SK-N-SH treated with all-trans-retinoic acid at 6 μM for 48 hours (cell line): Measurements from ENCODE around the gene DENND1A.

Experiments used
- ARNTL ChIP-seq: fragments of 450-650 bp; formaldehyde crosslinking; IDR thresholded peaks from 2 replicates; pipeline ENCODE4 v1.5.0; 2020; ENCODE audit warnings: low read depth, mild to moderate bottlenecking, moderate library complexity, borderline replicate concordance
- BACH2 ChIP-seq: fragments of 250-450 bp; sonication (Bioruptor Pico); IDR thresholded peaks from 2 replicates; pipeline ENCODE4 v1.9.0; 2021; ENCODE audit warnings: mild to moderate bottlenecking, borderline replicate concordance
- PPARA ChIP-seq: fragments of 250-450 bp; sonication (Bioruptor Pico); IDR thresholded peaks from 2 replicates; pipeline ENCODE4 v1.5.0; 2020; ENCODE audit warnings: mild to moderate bottlenecking, borderline replicate concordance
- ZFP30 ChIP-seq: fragments of 450-650 bp; formaldehyde crosslinking; IDR thresholded peaks from 2 replicates; pipeline ENCODE4 v1.5.0; 2022; ENCODE audit warnings: mild to moderate bottlenecking, moderate library complexity
- TF ChIP-seq, protein P1 (sequence below): fragments of 250-450 bp; sonication (Bioruptor Pico); IDR thresholded peaks from 2 replicates; pipeline ENCODE4 v1.8.0; 2020; ENCODE audit warnings: mild to moderate bottlenecking, moderate library complexity, borderline replicate concordance

- TF ChIP-seq ARNTL (CRISPR knock-in tag), result no peak
- TF ChIP-seq, protein P1, sequence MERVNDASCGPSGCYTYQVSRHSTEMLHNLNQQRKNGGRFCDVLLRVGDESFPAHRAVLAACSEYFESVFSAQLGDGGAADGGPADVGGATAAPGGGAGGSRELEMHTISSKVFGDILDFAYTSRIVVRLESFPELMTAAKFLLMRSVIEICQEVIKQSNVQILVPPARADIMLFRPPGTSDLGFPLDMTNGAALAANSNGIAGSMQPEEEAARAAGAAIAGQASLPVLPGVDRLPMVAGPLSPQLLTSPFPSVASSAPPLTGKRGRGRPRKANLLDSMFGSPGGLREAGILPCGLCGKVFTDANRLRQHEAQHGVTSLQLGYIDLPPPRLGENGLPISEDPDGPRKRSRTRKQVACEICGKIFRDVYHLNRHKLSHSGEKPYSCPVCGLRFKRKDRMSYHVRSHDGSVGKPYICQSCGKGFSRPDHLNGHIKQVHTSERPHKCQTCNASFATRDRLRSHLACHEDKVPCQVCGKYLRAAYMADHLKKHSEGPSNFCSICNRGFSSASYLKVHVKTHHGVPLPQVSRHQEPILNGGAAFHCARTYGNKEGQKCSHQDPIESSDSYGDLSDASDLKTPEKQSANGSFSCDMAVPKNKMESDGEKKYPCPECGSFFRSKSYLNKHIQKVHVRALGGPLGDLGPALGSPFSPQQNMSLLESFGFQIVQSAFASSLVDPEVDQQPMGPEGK (CRISPR knock-in tag), result no peak
- TF ChIP-seq PPARA (CRISPR knock-in tag), result no peak
- no peak for TF ChIP-seq BACH2 (CRISPR knock-in tag)
- no peak for TF ChIP-seq ZFP30 (CRISPR knock-in tag)
Measured at GRCh38 chr9:123608104-123608503, 321.8 kb downstream of the DENND1A start.
